ENCODE results near the gene YRDC.

- TF ChIP-seq CTCF (IDR thresholded peaks at IDR 0.05) (no peak), POLR2AphosphoS5 (IDR thresholded peaks at IDR 0.05) (no peak)
These were observed 1.9 kb upstream of the YRDC start for GRCh38 chr1:37809942-37810341.

All from gastroesophageal sphincter (tissue), 3 donors.